IMR-90 (cell line): Measurements from ENCODE around the gene BLOC1S6. TPM values are rescaled to one million over a fixed set of nuclear protein-coding genes. Genes with fewer than 3 reads are reported as not detected.

ENCODE experiments used
- ATAC-seq: fragments of 200-7000 bp; cut with Tn5 transposase; 2 replicates; pipeline ENCODE4 v1.9.1; 2020; ENCODE audit warnings: low read depth, mild to moderate bottlenecking, moderate library complexity
- BruUV-seq: library from RNA; stranded (reverse); fragments of 400-500 nt; replicated peaks from 2 replicates; lab custom pipeline; 2021; lab: Mats Ljungman, UMichigan
- CTCF ChIA-PET: fragments of 300-600 bp; formaldehyde crosslinking; extraction: SDS; loops from one replicate; lab custom pipeline; 2021; ENCODE audit warnings: antibody characterized with exemption; lab: Yijun Ruan, JAX
- POLR2A ChIA-PET: fragments of 300-600 bp; sonication (Branson Sonifier 250); formaldehyde crosslinking; loops from one replicate; lab custom pipeline; 2022; ENCODE audit warnings: antibody characterized with exemption; ENCODE audit not compliant: unreplicated experiment; lab: Charles Lee
- DNase-seq: peaks from one replicate; pipeline ENCODE4 v3.0.0; 2013
- H2AFZ ChIP-seq: replicated peaks from 2 replicates; pipeline ENCODE3; 2013; ENCODE audit warnings: low read length, mild to moderate bottlenecking; ENCODE audit not compliant: poor library complexity
- H2AK5ac ChIP-seq: 2 replicates; pipeline ENCODE4 v1.6.1; 2013; ENCODE audit warnings: low read depth, low read length, inconsistent platforms
- H2AK9ac ChIP-seq: replicated peaks from 2 replicates; pipeline ENCODE3; 2013; ENCODE audit warnings: mild to moderate bottlenecking, low read depth, low read length, moderate library complexity; ENCODE audit not compliant: poor library complexity
- H2BK120ac ChIP-seq: 2 replicates; pipeline ENCODE4 v1.6.1; 2013; ENCODE audit warnings: low read depth, low read length, inconsistent platforms
- H2BK15ac ChIP-seq: 3 replicates; pipeline ENCODE4 v1.6.1; 2013; ENCODE audit warnings: low read depth, low read length, inconsistent platforms
- H2BK20ac ChIP-seq: 2 replicates; pipeline ENCODE4 v1.6.1; 2013; ENCODE audit warnings: low read depth, mild to moderate bottlenecking, inconsistent platforms, low read length, moderate library complexity
- H2BK5ac ChIP-seq: 2 replicates; pipeline ENCODE4 v1.6.1; 2013; ENCODE audit warnings: mild to moderate bottlenecking, low read depth, low read length, inconsistent platforms; ENCODE audit not compliant: poor library complexity, severe bottlenecking
- H3K14ac ChIP-seq: replicated peaks from 2 replicates; pipeline ENCODE4 v1.6.1; 2013; ENCODE audit warnings: low read depth, low read length, inconsistent platforms
- H3K18ac ChIP-seq: 2 replicates; pipeline ENCODE4 v1.6.1; 2013; ENCODE audit warnings: low read depth, low read length, control low read depth
- H3K23ac ChIP-seq: 2 replicates; pipeline ENCODE4 v1.6.1; 2013; ENCODE audit warnings: low read depth, low read length, inconsistent platforms
- H3K27ac ChIP-seq: 2 replicates; pipeline ENCODE4 v1.5.1; 2013; ENCODE audit warnings: mild to moderate bottlenecking, control low read depth, low read length; ENCODE audit not compliant: insufficient read depth
- H3K27me3 ChIP-seq: 2 replicates; pipeline ENCODE4 v1.6.1; 2013; ENCODE audit warnings: low read length; ENCODE audit not compliant: control insufficient read depth, insufficient read depth
- H3K36me3 ChIP-seq: 2 replicates; pipeline ENCODE4 v1.6.1; 2013; ENCODE audit warnings: low read length, mixed read lengths; ENCODE audit not compliant: control insufficient read depth, insufficient read depth
- H3K4ac ChIP-seq: 2 replicates; pipeline ENCODE4 v1.6.1; 2013; ENCODE audit warnings: low read depth, low read length, inconsistent platforms
- H3K4me1 ChIP-seq: 2 replicates; pipeline ENCODE4 v1.6.1; 2013; ENCODE audit warnings: low read length, mixed read lengths; ENCODE audit not compliant: control insufficient read depth, insufficient read depth
- H3K4me2 ChIP-seq: 2 replicates; pipeline ENCODE4 v1.6.1; 2013; ENCODE audit warnings: low read depth, mild to moderate bottlenecking, control low read depth, low read length, moderate library complexity
- H3K4me3 ChIP-seq: 2 replicates; pipeline ENCODE4 v1.5.1; 2013; ENCODE audit warnings: low read depth, mild to moderate bottlenecking, control low read depth, low read length, moderate library complexity; ENCODE audit not compliant: insufficient read depth
- H3K56ac ChIP-seq: 2 replicates; pipeline ENCODE4 v1.6.1; 2013; ENCODE audit warnings: low read length, inconsistent platforms; ENCODE audit not compliant: insufficient read depth; ENCODE audit errors: extremely low read depth
- H3K79me1 ChIP-seq, 2 experiments: 2 replicates each; pipeline ENCODE4 v1.6.1; 2013; ENCODE audit warnings: low read length in 2 of 2, inconsistent platforms in 1 of 2, low read depth in 1 of 2
- H3K9ac ChIP-seq: 2 replicates; pipeline ENCODE4 v1.6.1; 2013; ENCODE audit warnings: low read depth, low read length, control low read depth
- H3K9me1 ChIP-seq: 2 replicates; pipeline ENCODE4 v1.6.1; 2013; ENCODE audit warnings: low read length, inconsistent platforms; ENCODE audit not compliant: insufficient read depth
- H3K9me3 ChIP-seq: 2 replicates; pipeline ENCODE4 v1.6.1; 2013; ENCODE audit warnings: low read length; ENCODE audit not compliant: control insufficient read depth, insufficient read depth
- H4K20me1 ChIP-seq: 2 replicates; pipeline ENCODE4 v1.6.1; 2013; ENCODE audit warnings: low read length, inconsistent platforms; ENCODE audit not compliant: insufficient read depth
- H4K5ac ChIP-seq: 2 replicates; pipeline ENCODE4 v1.6.1; 2013; ENCODE audit warnings: mild to moderate bottlenecking, low read depth, low read length, control low read depth
- H4K8ac ChIP-seq, 2 experiments: 2 replicates each; pipeline ENCODE4 v1.6.1; 2013; ENCODE audit warnings: low read depth in 2 of 2, low read length in 2 of 2, control low read depth in 1 of 2, inconsistent platforms in 1 of 2
- H4K91ac ChIP-seq: 2 replicates; pipeline ENCODE4 v1.6.1; 2013; ENCODE audit warnings: low read depth, low read length, inconsistent platforms; ENCODE audit not compliant: insufficient read depth
- BHLHE40 ChIP-seq: fragments of 150-350 bp; IDR thresholded peaks from 2 replicates; pipeline ENCODE4 v1.6.1; 2016; ENCODE audit warnings: mild to moderate bottlenecking, low read depth, low read length
- CEBPB ChIP-seq: IDR thresholded peaks from 2 replicates; pipeline ENCODE4 v1.6.1; 2012; ENCODE audit warnings: low read depth, low read length, improper control_type of control experiment
- CHD1 ChIP-seq: IDR thresholded peaks from 2 replicates; pipeline ENCODE4 v1.6.1; 2012; ENCODE audit warnings: low read depth, low read length, improper control_type of control experiment
- CTCF ChIP-seq: conservative IDR thresholded peaks from 2 replicates; pipeline ENCODE4 v1.5.1; 2012; ENCODE audit warnings: mild to moderate bottlenecking, low read depth, low read length, improper control_type of control experiment
- ELK1 ChIP-seq: fragments of 150-350 bp; IDR thresholded peaks from 2 replicates; pipeline ENCODE4 v1.6.1; 2016; ENCODE audit warnings: low read depth, mild to moderate bottlenecking, low read length, moderate library complexity, borderline replicate concordance
- FOS ChIP-seq: fragments of 150-350 bp; IDR thresholded peaks from 2 replicates; pipeline ENCODE4 v1.6.1; 2016; ENCODE audit warnings: low read depth, low read length
- MAFK ChIP-seq: IDR thresholded peaks from 2 replicates; pipeline ENCODE4 v1.6.1; 2012; ENCODE audit warnings: low read depth, low read length, improper control_type of control experiment
- MAZ ChIP-seq: IDR thresholded peaks from 2 replicates; pipeline ENCODE4 v1.6.1; 2012; ENCODE audit warnings: low read depth, mild to moderate bottlenecking, low read length, improper control_type of control experiment, moderate library complexity, borderline replicate concordance
- MXI1 ChIP-seq: IDR thresholded peaks from 2 replicates; pipeline ENCODE4 v1.6.1; 2012; ENCODE audit warnings: low read depth, mild to moderate bottlenecking, low read length, moderate library complexity, borderline replicate concordance
- NFE2L2 ChIP-seq: fragments of 150-350 bp; IDR thresholded peaks from 2 replicates; pipeline ENCODE4 v1.6.1; 2016; ENCODE audit warnings: low read depth, mild to moderate bottlenecking, low read length
- POLR2A ChIP-seq: IDR thresholded peaks from 2 replicates; pipeline ENCODE4 v1.6.1; 2012; ENCODE audit warnings: mild to moderate bottlenecking, low read depth, low read length
- RAD21 ChIP-seq: IDR thresholded peaks from 2 replicates; pipeline ENCODE4 v1.6.1; 2012; ENCODE audit warnings: low read length, improper control_type of control experiment
- RCOR1 ChIP-seq: IDR thresholded peaks from 2 replicates; pipeline ENCODE4 v1.6.1; 2012; ENCODE audit warnings: mild to moderate bottlenecking, low read length, improper control_type of control experiment; ENCODE audit not compliant: insufficient replicate concordance
- RFX5 ChIP-seq: IDR thresholded peaks from 2 replicates; pipeline ENCODE4 v1.8.0; 2012; ENCODE audit warnings: low read depth, mild to moderate bottlenecking, low read length, moderate library complexity
- SMC3 ChIP-seq: fragments of 150-350 bp; IDR thresholded peaks from 2 replicates; pipeline ENCODE4 v1.6.1; 2016; ENCODE audit warnings: low read depth, mild to moderate bottlenecking, antibody characterized with exemption, low read length, moderate library complexity
- USF2 ChIP-seq: fragments of 150-350 bp; IDR thresholded peaks from 2 replicates; pipeline ENCODE4 v1.6.1; 2017; ENCODE audit warnings: mild to moderate bottlenecking, antibody characterized with exemption, low read length, low read depth
- WGBS, 2 experiments: methylation state at CpG; one replicate each; pipeline versions ENCODE4 v1.1.5 to v1.1.7; 2013; ENCODE audit warnings: missing lambda C conversion rate in 2 of 2; ENCODE audit not compliant: insufficient read length in 1 of 2; ENCODE audit errors: extremely low coverage in 2 of 2; 5-methylcytosine and 5-hydroxymethylcytosine counted together
- dilution Hi-C: fragments of 300-500 bp; cut with HindIII; formaldehyde crosslinking; loops from one replicate; pipeline ENCODE4 v1.14.3; 2018; ENCODE audit warnings: low sequenced_read_pairs; ENCODE audit not compliant: unreplicated experiment
- in situ Hi-C: fragments of 300-500 bp; cut with MboI; formaldehyde crosslinking; loops from 3 replicates; pipeline ENCODE4 v1.14.3; 2019; ENCODE audit warnings: low sequenced_read_pairs, inconsistent platforms, mixed read lengths
- intact Hi-C: fragments of 100-400 bp; cut with micrococcal nuclease; formaldehyde crosslinking; loops from 2 replicates; pipeline ENCODE4 v1.10.0; 2022
- polyA plus RNA-seq, 3 experiments: library from polyadenylated mRNA; depleted of rRNA; stranded (reverse); fragments of >200 nt; gene quantifications; 2 replicates each; pipeline ENCODE4 v1.2.3, GENCODE V29; 2012; ENCODE audit warnings: low replicate concordance in 1 of 3
- total RNA-seq: library from RNA; depleted of rRNA; stranded (reverse); fragments of >200 nt; gene quantifications from 2 replicates; pipeline ENCODE4 v1.2.3, GENCODE V29; 2012

Gene BLOC1S6
- total and polyA plus RNA-seq, 2 of the 4 experiments (the other 2 are of a cell fraction), result 21.7 to 40.9 TPM

- CTCF ChIA-PET, result no interaction called here
- dilution Hi-C loops (no loop called here), in situ Hi-C loops (loop anchor here (25.0 kb wide), 1 partner anchor 420 kb away; the partner anchor contains the start of gene SHF), intact Hi-C loops (no loop called here)
- H3K27me3 ChIP-seq, result no peaks in the 10 kb centered on the region
- H3K4me1 ChIP-seq, result no peaks in the 10 kb centered on the region
- no peak overlapping the region for H2AK9ac ChIP-seq
- no peak overlapping the region for H3K18ac ChIP-seq
- no peak overlapping the region for H2BK5ac ChIP-seq
- H4K8ac ChIP-seq, result no peak overlapping the region
- no peak overlapping the region for H3K4me2 ChIP-seq
- no peaks in the 10 kb centered on the region for H3K9me1 ChIP-seq
- H4K20me1 ChIP-seq, result peaks cover 3% of the 10 kb centered on the region; the same call in 1 of the 2 replicates
- no peak overlapping the region for H2BK120ac ChIP-seq
- H3K23ac ChIP-seq, result no peak overlapping the region
- no peaks in the 10 kb centered on the region for H3K9me3 ChIP-seq
- H2BK15ac ChIP-seq, result no peak overlapping the region
- BruUV-seq, result no TSS peak
- H3K27ac ChIP-seq, result no peak overlapping the region
- H3K79me1 ChIP-seq, result peaks cover 5 to 21% of the 10 kb centered on the region in 2 experiments
- H2BK20ac ChIP-seq, result no peak overlapping the region
- H3K14ac ChIP-seq, result no peak overlapping the region
- TF ChIP-seq NFE2L2 (no peak), RCOR1 (no peak), RFX5 (no peak), CTCF (no peak), CHD1 (no peak), POLR2A (no peak), SMC3 (no peak), CEBPB (no peak), MAFK (no peak), FOS (no peak), MAZ (no peak), USF2 (no peak), BHLHE40 (no peak), MXI1 (no peak), ELK1 (no peak), RAD21 (no peak)
- WGBS, 2 experiments, result no CpG with 5 or more reads among the region's 1 CpG
- POLR2A ChIA-PET, result no interaction called here
- H3K4ac ChIP-seq, result no peak overlapping the region
- no peak overlapping the region for H4K91ac ChIP-seq
- no peak overlapping the region for H2AFZ ChIP-seq
- no peak overlapping the region for H3K4me3 ChIP-seq
- H3K56ac ChIP-seq, result no peak overlapping the region
- H2AK5ac ChIP-seq, result no peak overlapping the region
- peaks cover 4% of the 10 kb centered on the region; the same call in 1 of the 2 replicates for H3K36me3 ChIP-seq
- H3K9ac ChIP-seq, result no peak overlapping the region
- DNase-seq (no peak), ATAC-seq (no peak)
- no peak overlapping the region for H4K5ac ChIP-seq
Observed at GRCh38 chr15:45606841-45607240, 19.7 kb downstream of the BLOC1S6 start.
